ENCODE results near the gene CLRN1.

DNA sequence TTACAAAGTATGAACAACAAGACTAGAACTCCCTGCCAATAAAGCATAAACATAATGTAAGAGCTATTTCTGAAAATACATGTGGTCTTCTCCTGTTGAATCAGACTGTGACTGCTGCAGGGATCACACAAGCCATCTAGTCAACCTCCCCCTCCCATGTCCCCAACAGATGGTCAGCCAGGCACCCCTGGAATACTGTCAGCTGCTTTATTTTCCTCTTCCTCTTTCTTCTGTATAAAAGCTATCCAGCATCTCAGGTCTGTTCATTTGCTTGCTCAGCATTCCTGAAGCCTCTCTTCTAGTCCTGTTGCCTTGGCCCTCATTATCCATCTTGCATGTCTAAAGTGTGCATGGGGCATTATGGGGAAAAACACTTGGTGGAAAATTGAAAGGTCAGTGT lies 60.8 kb downstream of the CLRN1 start:
- TF ChIP-seq MYC (IDR thresholded peaks at IDR 0.05; ENCODE audit: low read depth, low read length): no peak
- TF ChIP-seq, protein P1, sequence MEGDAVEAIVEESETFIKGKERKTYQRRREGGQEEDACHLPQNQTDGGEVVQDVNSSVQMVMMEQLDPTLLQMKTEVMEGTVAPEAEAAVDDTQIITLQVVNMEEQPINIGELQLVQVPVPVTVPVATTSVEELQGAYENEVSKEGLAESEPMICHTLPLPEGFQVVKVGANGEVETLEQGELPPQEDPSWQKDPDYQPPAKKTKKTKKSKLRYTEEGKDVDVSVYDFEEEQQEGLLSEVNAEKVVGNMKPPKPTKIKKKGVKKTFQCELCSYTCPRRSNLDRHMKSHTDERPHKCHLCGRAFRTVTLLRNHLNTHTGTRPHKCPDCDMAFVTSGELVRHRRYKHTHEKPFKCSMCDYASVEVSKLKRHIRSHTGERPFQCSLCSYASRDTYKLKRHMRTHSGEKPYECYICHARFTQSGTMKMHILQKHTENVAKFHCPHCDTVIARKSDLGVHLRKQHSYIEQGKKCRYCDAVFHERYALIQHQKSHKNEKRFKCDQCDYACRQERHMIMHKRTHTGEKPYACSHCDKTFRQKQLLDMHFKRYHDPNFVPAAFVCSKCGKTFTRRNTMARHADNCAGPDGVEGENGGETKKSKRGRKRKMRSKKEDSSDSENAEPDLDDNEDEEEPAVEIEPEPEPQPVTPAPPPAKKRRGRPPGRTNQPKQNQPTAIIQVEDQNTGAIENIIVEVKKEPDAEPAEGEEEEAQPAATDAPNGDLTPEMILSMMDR (IDR thresholded peaks at IDR 0.05; ENCODE audit: low read depth, low read length): no peak
- TF ChIP-seq, protein P2, sequence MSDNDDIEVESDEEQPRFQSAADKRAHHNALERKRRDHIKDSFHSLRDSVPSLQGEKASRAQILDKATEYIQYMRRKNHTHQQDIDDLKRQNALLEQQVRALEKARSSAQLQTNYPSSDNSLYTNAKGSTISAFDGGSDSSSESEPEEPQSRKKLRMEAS (IDR thresholded peaks at IDR 0.05; ENCODE audit: low read depth, low read length): no peak
- no peak for TF ChIP-seq POLR2A (IDR thresholded peaks at IDR 0.05; ENCODE audit: extremely low read depth, insufficient read length)
